Gastroesophageal sphincter (tissue), 3 donors: ENCODE measurements around the gene ST3GAL5.

ENCODE experiments used
- CTCF ChIP-seq, 4 experiments: fragments of 200-600 bp in 2 of 4; fragments of 450-650 bp in 2 of 4; sonication (generic) in 1 of 4; IDR thresholded peaks; one replicate each; pipeline ENCODE4 v1.5.1; 2017 to 2019; ENCODE audit warnings: antibody characterized with exemption in 4 of 4, mild to moderate bottlenecking in 2 of 4, moderate library complexity in 2 of 4
- EP300 ChIP-seq: sonication (generic); formaldehyde crosslinking; IDR thresholded peaks from one replicate; pipeline ENCODE4 v1.6.1; 2017; ENCODE audit warnings: antibody characterized with exemption, mild to moderate bottlenecking
- POLR2AphosphoS5 ChIP-seq: sonication (generic); formaldehyde crosslinking; IDR thresholded peaks from one replicate; pipeline ENCODE4 v1.6.1; 2017; ENCODE audit warnings: antibody characterized with exemption

GRCh38 chr2:85794491-85795121 is 94.2 kb downstream of the ST3GAL5 start:
- TF ChIP-seq CTCF (IDR thresholded peaks at IDR 0.05) (no peak), POLR2AphosphoS5 (no peak), EP300 (no peak)
